BLaER1 treated with 17β-estradiol and CSF1 and Interleukin-3, amounts not matched to agents 10 nM and 100 nM (cell line): ENCODE data around the gene ADCY6.

Source experiments
- H3K27ac ChIP-seq, 11 experiments: shearing (Covaris generic); formaldehyde crosslinking; 2 replicates each; pipeline ENCODE4 v1.8.1; 2022
- H3K27me3 ChIP-seq, 11 experiments: shearing (Covaris generic); formaldehyde crosslinking; 2 replicates each; pipeline ENCODE4 v1.8.1; 2022
- H3K36me3 ChIP-seq, 11 experiments: shearing (Covaris generic); formaldehyde crosslinking; 2 replicates each; pipeline ENCODE4 v1.8.1; 2022
- H3K4me1 ChIP-seq, 10 experiments: shearing (Covaris generic); formaldehyde crosslinking; 2 replicates each; pipeline ENCODE4 v1.8.1; 2022
- H3K4me2 ChIP-seq, 11 experiments: shearing (Covaris generic); formaldehyde crosslinking; 2 replicates each; pipeline ENCODE4 v1.8.1; 2022
- H3K4me3 ChIP-seq, 10 experiments: shearing (Covaris generic); formaldehyde crosslinking; 2 replicates each; pipeline ENCODE4 v1.8.1; 2022
- H3K9ac ChIP-seq, 11 experiments: shearing (Covaris generic); formaldehyde crosslinking; 2 replicates each; pipeline ENCODE4 v1.8.1; 2022
- H3K9me3 ChIP-seq, 11 experiments: shearing (Covaris generic); formaldehyde crosslinking; replicated peaks in 1 of 11; 2 replicates each; pipeline ENCODE4 v1.8.1; 2022
- H4K20me1 ChIP-seq, 11 experiments: shearing (Covaris generic); formaldehyde crosslinking; 2 replicates each; pipeline ENCODE4 v1.8.1; 2022
- Cebpa-rat ChIP-seq, 11 experiments: shearing (Covaris generic); IDR thresholded peaks; 2 replicates each; pipeline ENCODE4 v1.8.1; 2022

The ADCY6 gene

DNA sequence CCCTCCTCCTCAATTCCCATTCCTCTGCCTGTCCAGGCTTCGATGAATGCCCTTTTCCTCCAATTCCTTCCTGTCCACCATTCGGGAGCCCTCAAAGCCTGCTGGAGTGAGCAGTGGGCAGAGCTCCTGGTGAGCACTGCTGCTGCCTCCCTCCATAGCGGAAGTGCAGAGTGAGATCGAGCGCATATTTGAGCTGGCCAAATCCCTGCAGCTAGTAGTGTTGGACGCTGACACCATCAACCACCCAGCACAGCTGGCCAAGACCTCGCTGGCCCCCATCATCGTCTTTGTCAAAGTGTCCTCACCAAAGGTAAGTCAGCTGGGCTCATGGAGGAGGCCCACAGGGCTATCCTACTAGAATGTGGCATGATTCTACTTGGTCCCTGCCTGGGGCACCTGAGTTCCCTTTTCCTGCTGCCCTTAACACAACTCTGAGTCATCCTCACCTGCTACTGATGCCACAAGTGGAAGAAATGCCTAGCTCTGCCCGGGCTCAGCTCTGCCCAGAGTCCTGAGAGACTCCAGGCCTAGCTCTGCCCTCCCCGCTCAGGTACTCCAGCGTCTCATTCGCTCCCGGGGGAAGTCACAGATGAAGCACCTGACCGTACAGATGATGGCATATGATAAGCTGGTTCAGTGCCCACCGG lies 37.4 kb upstream of the ADCY6 start:
- Histone ChIP-seq H3K4me1 (peaks cover 0 to 5% (median 0%) of the 10 kb centered on the region in 10 experiments; a peak in 1 of 20 replicates), H3K4me3 (no peak overlapping the region), H3K27me3 (no peaks in the 10 kb centered on the region), H3K27ac (no peak overlapping the region), H3K9ac (no peak overlapping the region), H3K4me2 (no peak overlapping the region), H3K9me3 (no peaks in the 10 kb centered on the region), H3K36me3 (peaks cover 77 to 99% (median 84%) of the 10 kb centered on the region in 11 experiments), H4K20me1 (peaks cover 36 to 100% (median 78%) of the 10 kb centered on the region in 11 experiments)
- TF ChIP-seq Cebpa-rat (IDR thresholded peaks at IDR 0.05) = no peak

DNA sequence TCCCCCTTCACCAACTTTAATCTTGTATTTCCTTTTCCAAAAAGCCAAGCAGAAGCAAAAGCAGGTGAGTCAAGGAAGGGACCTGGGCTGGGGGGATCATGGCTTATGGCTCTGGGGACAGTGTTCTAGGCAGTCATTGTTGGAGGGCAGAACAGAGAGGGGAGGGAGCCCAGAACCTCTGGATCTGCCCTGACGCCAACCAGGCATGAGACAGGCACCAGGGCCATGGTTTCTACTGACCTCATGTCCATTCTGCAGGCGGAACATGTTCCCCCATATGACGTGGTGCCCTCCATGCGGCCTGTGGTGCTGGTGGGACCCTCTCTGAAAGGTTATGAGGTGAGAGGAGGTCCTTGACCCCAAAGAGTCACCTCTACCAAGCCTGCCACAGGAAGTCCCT lies 36.0 kb upstream of the ADCY6 start:
- no peaks in the 10 kb centered on the region for H3K27me3 ChIP-seq

DNA sequence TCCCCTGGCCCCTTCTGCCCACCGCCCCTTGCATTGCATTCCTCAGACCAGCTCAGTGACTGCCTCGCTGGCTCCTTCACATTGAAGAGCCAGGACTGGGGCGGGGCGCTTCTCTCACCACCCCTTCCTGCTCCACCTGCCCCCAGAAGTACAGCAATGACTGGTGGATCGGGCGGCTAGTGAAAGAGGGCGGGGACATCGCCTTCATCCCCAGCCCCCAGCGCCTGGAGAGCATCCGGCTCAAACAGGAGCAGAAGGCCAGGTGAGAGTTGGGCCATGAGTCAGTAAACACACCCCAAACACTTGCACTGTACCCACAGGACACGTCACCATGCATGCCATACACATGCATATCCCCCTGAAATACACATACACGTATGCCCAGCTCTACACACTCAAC lies 35.2 kb upstream of the ADCY6 start:
- Histone ChIP-seq H3K4me3 (no peak overlapping the region), H3K9ac (no peak overlapping the region), H3K4me2 (no peak overlapping the region), H3K36me3 (peaks cover 55 to 82% (median 62%) of the 10 kb centered on the region in 11 experiments), H3K27ac (no peak overlapping the region), H4K20me1 (peaks cover 17 to 90% (median 71%) of the 10 kb centered on the region in 11 experiments), H3K9me3 (no peaks in the 10 kb centered on the region), H3K4me1 (peaks cover 15 to 20% (median 16%) of the 10 kb centered on the region in 10 experiments), H3K27me3 (no peaks in the 10 kb centered on the region)
- TF ChIP-seq Cebpa-rat (IDR thresholded peaks at IDR 0.05) = no peak

More for the DNA sequence above, 36.0 kb upstream of the ADCY6 start:
- no peak for TF ChIP-seq Cebpa-rat (IDR thresholded peaks at IDR 0.05)
- Histone ChIP-seq H4K20me1 (peaks cover 25 to 90% (median 71%) of the 10 kb centered on the region in 11 experiments), H3K36me3 (peaks cover 63 to 90% (median 70%) of the 10 kb centered on the region in 11 experiments), H3K4me1 (peaks cover 7 to 12% (median 8%) of the 10 kb centered on the region in 10 experiments), H3K9ac (no peak overlapping the region), H3K27ac (no peak overlapping the region), H3K9me3 (no peaks in the 10 kb centered on the region), H3K4me3 (no peak overlapping the region), H3K4me2 (no peak overlapping the region)

DNA sequence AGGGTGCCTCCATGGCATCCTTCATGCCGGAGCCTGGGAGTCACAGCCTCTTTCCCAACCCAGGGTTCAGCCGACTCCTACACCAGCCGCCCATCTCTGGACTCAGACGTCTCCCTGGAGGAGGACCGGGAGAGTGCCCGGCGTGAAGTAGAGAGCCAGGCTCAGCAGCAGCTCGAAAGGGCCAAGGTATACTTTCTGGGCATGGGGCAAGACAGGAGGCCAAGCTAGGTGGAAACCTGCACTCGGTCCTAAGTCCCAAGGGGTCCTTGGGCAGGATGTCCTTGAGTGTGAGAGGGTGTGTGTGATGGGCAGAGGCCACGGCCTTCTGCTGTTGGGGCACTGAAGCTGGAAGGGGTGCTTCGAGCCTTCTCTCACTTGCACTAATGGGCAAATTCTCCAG lies 34.4 kb upstream of the ADCY6 start:
- no peak for TF ChIP-seq Cebpa-rat (IDR thresholded peaks at IDR 0.05)
- H3K27ac ChIP-seq = no peak overlapping the region
- H3K27me3 ChIP-seq = no peaks in the 10 kb centered on the region
- peaks cover 10 to 83% (median 63%) of the 10 kb centered on the region in 11 experiments; a peak in 21 of 22 replicates for H4K20me1 ChIP-seq
- no peak overlapping the region for H3K9ac ChIP-seq
- H3K36me3 ChIP-seq = peaks cover 47 to 74% (median 54%) of the 10 kb centered on the region in 11 experiments
- H3K4me1 ChIP-seq = peaks cover 18 to 25% (median 19%) of the 10 kb centered on the region in 10 experiments
- H3K4me3 ChIP-seq = no peak overlapping the region
- H3K9me3 ChIP-seq = no peaks in the 10 kb centered on the region
- no peak overlapping the region for H3K4me2 ChIP-seq

DNA sequence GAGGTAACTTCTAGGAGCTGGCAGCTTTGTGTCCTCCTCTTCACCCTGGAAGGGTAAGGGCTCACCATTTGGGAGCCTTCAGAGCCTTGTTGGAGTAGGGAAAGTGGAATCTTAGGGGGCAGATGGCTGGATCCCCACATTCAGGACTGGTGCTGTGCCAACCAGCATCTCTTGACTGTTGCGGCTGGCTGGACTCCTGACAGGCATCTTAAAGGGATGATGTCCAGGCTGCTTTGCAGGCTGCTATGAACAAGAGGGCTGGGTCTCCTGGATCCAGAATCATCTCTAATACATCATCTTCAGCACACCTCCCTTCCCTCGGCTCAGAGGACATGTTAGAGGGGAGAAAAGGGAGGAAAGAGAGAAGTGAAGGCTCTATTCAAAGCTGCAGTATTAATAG lies 33.8 kb upstream of the ADCY6 start:
- Histone ChIP-seq H4K20me1 (peaks cover 5 to 77% (median 57%) of the 10 kb centered on the region in 11 experiments; a peak in 20 of 22 replicates), H3K4me3 (no peak overlapping the region), H3K4me1 (peaks cover 21 to 27% (median 23%) of the 10 kb centered on the region in 10 experiments), H3K9ac (peak overlapping the region in 1 of 11 experiments; percentile 3; a peak in 1 of 22 replicates), H3K27ac (no peak overlapping the region), H3K4me2 (no peak overlapping the region), H3K9me3 (no peaks in the 10 kb centered on the region), H3K36me3 (peaks cover 41 to 68% (median 48%) of the 10 kb centered on the region in 11 experiments), H3K27me3 (no peaks in the 10 kb centered on the region)
- no peak for TF ChIP-seq Cebpa-rat (IDR thresholded peaks at IDR 0.05)

DNA sequence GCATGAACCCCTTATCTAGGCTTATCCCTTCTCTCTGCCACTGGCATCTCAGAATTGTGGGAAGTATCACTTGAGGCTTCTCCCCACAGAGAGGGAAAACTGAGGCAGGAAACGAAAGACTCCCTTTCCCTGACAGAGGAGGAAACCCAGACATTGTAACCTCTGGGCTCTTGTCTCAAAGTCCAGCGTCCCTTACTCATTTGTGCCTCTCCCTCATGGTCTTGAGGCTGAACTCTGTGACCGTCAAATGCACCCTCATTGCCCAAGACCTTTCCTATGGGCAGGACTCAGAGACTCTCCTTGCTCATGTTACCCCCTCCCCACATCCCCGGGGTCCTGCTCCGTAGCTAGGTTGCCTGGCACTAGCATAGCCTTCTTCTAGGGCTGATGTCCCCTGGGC lies 33.2 kb upstream of the ADCY6 start:
- H3K36me3 ChIP-seq = peaks cover 35 to 63% (median 42%) of the 10 kb centered on the region in 11 experiments
- H3K27me3 ChIP-seq = no peaks in the 10 kb centered on the region
- no peak overlapping the region for H3K27ac ChIP-seq
- TF ChIP-seq Cebpa-rat (IDR thresholded peaks at IDR 0.05) = no peak
- H3K9me3 ChIP-seq = no peaks in the 10 kb centered on the region
- H4K20me1 ChIP-seq = peaks cover 0 to 74% (median 51%) of the 10 kb centered on the region in 11 experiments; a peak in 18 of 22 replicates
- no peak overlapping the region for H3K4me3 ChIP-seq
- no peak overlapping the region; a peak in 1 of 22 replicates for H3K9ac ChIP-seq
- peaks cover 27 to 33% (median 29%) of the 10 kb centered on the region in 10 experiments for H3K4me1 ChIP-seq
- no peak overlapping the region for H3K4me2 ChIP-seq

DNA sequence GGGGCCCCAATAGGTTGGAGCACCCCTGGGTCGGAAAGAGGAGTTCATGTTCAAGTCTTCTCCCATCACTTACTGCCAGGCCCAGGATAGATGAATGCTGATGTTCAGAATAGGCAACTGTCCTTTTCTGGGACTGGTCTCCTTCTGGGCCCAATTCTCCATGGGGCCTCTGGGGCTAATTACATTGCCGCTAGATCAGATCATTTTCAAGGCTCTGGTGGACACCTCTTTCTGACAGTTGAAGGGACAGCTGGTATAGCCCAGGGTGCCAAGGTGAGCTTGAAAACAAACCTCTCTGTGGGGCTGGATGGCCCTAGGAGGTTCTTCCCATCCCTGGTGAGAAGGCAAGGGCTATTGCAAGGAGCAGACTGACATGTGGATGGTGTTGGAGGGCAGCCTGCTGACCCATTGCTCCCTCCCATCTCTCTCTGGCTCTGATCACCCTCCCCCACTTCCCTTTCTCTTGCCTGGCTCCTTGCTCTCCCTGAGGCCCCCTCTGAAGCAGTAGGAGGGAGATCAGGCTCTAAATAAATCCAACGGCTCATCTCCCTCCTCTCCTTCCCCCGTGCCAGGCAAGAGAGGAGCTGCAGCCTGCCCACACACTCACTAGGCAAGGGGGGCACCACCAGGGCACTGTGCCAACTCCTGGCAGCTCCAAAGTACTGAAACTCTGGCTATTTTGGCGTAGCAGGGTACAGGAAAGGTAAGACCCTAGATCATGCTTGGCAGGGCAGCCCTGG lies 31.3 kb upstream of the ADCY6 start:
- Histone ChIP-seq H3K4me1 (peaks cover 42 to 48% (median 44%) of the 10 kb centered on the region in 10 experiments), H3K27me3 (no peaks in the 10 kb centered on the region), H3K36me3 (peaks cover 15 to 43% (median 22%) of the 10 kb centered on the region in 11 experiments; a peak in 20 of 22 replicates), H4K20me1 (peaks cover 0 to 62% (median 32%) of the 10 kb centered on the region in 11 experiments; a peak in 16 of 22 replicates), H3K4me3 (no peak overlapping the region), H3K9ac (peak overlapping the region in 3 of 11 experiments; percentile 18 to 90 (median 89); a peak in 2 of 22 replicates), H3K4me2 (peak overlapping the region; percentile 82 to 100 (median 99); a peak in 21 of 22 replicates), H3K27ac (no peak overlapping the region; a peak in 1 of 22 replicates), H3K9me3 (no peaks in the 10 kb centered on the region)
- no peak for TF ChIP-seq Cebpa-rat (IDR thresholded peaks at IDR 0.05)

DNA sequence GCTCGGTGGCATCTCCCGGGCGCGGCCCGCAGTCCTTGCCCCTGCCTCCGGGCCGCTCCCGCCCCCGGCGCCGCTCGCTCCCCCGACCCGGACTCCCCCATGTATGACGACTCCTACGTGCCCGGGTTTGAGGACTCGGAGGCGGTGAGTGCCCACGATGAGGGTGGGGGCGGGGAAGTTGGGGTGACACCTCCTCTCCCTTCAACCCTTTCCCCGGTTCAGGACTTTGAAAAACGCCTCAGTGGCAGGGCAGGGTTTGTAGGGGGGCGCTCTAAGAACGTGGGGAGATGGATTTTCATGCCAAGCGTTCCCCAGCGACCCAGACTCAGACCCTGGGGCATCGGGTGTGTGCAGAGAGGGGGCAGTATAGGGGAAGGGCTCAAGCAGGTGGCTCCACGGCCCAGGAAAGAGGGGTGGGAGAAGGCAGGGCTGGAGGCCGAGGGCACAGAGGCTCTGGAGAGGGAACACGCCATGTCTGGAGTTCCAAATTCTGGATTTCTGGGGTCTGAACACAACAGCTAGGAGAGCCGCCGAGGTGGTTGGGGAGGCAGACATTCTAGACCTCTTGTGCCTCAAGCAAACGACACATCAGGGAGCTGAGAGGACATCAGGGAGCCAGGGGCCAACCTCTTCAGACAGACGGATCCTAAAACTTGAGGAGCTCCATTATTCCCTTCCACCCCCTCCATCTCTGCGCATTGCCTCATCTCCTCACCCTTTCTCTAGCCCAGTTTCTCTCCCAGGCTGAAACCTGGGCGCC lies 30.1 kb upstream of the ADCY6 start:
- Histone ChIP-seq H3K9ac (peak overlapping the region; percentile 57 to 90 (median 79); a peak in 21 of 22 replicates), H3K27ac (peak overlapping the region in 8 of 11 experiments; percentile 16 to 81 (median 78); a peak in 13 of 22 replicates), H3K27me3 (no peaks in the 10 kb centered on the region), H3K36me3 (peaks cover 9 to 31% (median 11%) of the 10 kb centered on the region in 11 experiments; a peak in 18 of 22 replicates), H4K20me1 (peaks cover 0 to 53% (median 26%) of the 10 kb centered on the region in 11 experiments; a peak in 14 of 22 replicates), H3K4me1 (peaks cover 43 to 54% (median 46%) of the 10 kb centered on the region in 10 experiments), H3K4me3 (peak overlapping the region; percentile 66 to 85 (median 78)), H3K4me2 (peak overlapping the region; percentile 82 to 100 (median 99)), H3K9me3 (no peaks in the 10 kb centered on the region)
- no peak for TF ChIP-seq Cebpa-rat (IDR thresholded peaks at IDR 0.05)
